AG04449 (cell line): ENCODE data around the gene RPL6.
A peak's percentile ranks its signal among the peaks of the same experiment; 100 is the strongest.
"Not testable (repeated sequence)": the region's sequence is repeated elsewhere in the genome, so short reads cannot be mapped to it uniquely, and the experiment has no call there.

ENCODE experiments used
- CTCF ChIA-PET: fragments of 350-600 bp; formaldehyde crosslinking; extraction: SDS; loops from one replicate; lab custom pipeline; 2021; ENCODE audit warnings: antibody characterized with exemption; lab: Yijun Ruan, JAX
- POLR2A ChIA-PET: fragments of 400-600, 350-600 bp; formaldehyde crosslinking; extraction: SDS; loops from one replicate; lab custom pipeline; 2020; ENCODE audit warnings: antibody characterized with exemption, inconsistent platforms; lab: Yijun Ruan, JAX
- DNase-seq: peaks from one replicate; pipeline ENCODE4 v3.0.0-alpha.2; 2010; ENCODE audit warnings: low read depth, low spot score
- H3K4me3 ChIP-seq: 2 replicates; pipeline ENCODE4 v1.5.1; 2011; ENCODE audit warnings: low read depth, mild to moderate bottlenecking, control low read depth, low read length
- TF ChIP-seq, protein P1 (sequence below): IDR thresholded peaks from one replicate; pipeline ENCODE4 v1.5.1; 2011; ENCODE audit warnings: mild to moderate bottlenecking, moderate library complexity, low read length, control low read depth, inconsistent platforms; ENCODE audit not compliant: insufficient read depth; ENCODE audit errors: missing control alignments

The RPL6 gene

DNA sequence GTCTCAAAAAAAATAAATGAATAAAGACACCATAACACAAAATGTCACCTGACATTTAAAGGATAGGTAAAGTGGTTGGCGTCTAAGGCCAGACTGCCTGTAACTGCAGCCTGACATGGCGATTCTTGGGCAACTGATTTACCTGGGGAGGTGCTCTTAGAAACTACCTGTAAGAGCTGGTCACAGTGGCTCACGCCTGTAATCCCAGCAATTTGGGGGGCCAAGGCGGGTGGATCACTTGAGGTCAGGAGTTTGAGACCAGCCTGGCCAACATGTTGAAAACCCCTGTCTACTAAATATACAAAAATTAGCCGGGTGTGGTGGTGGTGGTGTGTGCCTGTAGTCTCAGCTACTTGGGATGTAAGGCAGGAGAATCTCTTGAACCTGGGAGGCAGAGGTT, 8.4 kb downstream of the RPL6 start:
- ChIA-PET CTCF (interaction anchor here (2.1 kb wide), 1 partner anchor 203 kb away, joined by 6 read pairs; no protein-coding TSS in a partner anchor), POLR2A (no interaction called here)
- no peak for DNase-seq
- TF ChIP-seq, protein P1, sequence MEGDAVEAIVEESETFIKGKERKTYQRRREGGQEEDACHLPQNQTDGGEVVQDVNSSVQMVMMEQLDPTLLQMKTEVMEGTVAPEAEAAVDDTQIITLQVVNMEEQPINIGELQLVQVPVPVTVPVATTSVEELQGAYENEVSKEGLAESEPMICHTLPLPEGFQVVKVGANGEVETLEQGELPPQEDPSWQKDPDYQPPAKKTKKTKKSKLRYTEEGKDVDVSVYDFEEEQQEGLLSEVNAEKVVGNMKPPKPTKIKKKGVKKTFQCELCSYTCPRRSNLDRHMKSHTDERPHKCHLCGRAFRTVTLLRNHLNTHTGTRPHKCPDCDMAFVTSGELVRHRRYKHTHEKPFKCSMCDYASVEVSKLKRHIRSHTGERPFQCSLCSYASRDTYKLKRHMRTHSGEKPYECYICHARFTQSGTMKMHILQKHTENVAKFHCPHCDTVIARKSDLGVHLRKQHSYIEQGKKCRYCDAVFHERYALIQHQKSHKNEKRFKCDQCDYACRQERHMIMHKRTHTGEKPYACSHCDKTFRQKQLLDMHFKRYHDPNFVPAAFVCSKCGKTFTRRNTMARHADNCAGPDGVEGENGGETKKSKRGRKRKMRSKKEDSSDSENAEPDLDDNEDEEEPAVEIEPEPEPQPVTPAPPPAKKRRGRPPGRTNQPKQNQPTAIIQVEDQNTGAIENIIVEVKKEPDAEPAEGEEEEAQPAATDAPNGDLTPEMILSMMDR, result no peak
- no peak overlapping the region for H3K4me3 ChIP-seq

GRCh38 chr12:112393328-112393727, 16.1 kb downstream of the RPL6 start:
- CTCF ChIA-PET, result interaction anchor here (1.0 to 1.5 kb wide), 2 partner anchors 18 to 195 kb away, joined by 4 to 5 read pairs; no protein-coding TSS in a partner anchor
- TF ChIP-seq, protein P1, result no peak
- POLR2A ChIA-PET, result no interaction called here
- no peak overlapping the region for H3K4me3 ChIP-seq
- DNase-seq, result no peak

DNA sequence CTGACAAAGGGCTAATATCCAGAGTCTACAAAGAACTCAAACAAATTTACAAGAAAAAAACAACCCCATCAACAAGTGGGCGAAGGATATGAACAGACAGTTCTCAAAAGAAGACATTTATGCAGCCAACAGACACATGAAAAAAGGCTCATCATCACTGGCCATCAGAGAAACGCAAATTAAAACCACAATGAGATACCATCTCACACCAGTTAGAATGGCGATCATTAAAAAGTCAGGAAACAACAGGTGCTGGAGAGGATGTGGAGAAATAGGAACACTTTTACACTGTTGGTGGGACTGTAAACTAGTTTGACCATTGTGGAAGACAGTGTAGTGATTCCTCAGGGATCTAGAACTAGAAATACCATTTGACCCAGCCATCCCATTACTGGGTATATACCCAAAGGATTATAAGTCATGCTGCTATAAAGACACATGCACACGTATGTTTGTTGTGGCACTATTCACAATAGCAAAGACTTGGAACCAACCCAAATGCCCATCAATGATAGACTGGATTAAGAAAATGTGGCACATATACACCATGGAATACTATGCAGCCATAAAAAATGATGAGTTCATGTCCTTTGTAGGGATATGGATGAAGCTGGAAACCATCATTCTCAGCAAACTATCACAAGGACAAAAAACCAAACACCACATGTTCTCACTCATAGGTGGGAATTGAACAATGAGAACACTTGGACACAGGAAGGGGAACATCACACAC, 19.3 kb downstream of the RPL6 start:
- H3K4me3 ChIP-seq, DNase-seq, POLR2A ChIA-PET: not testable (repeated sequence)
- CTCF ChIA-PET, result interaction anchor here (7.6 kb wide), 1 partner anchor 194 kb away, joined by 207 read pairs; no protein-coding TSS in a partner anchor

- DNase-seq, result no peak
- TF ChIP-seq, protein P1, result no peak
- CTCF ChIA-PET, result interaction anchor here (1.0 to 7.6 kb wide), 2 partner anchors 193 to 444 kb away, joined by 3 to 207 read pairs; no protein-coding TSS in a partner anchor
- no peak overlapping the region for H3K4me3 ChIP-seq
- POLR2A ChIA-PET, result no interaction called here
These were observed 20.2 kb downstream of the RPL6 start for GRCh38 chr12:112389228-112389627.

GRCh38 chr12:112386726-112387125, 22.7 kb downstream of the RPL6 start:
- TF ChIP-seq, protein P1, result no peak
- POLR2A ChIA-PET, result interaction anchor here (0.7 to 1.3 kb wide), 2 partner anchors 18 to 189 kb away, joined by 5 to 6 read pairs; no protein-coding TSS in a partner anchor

GRCh38 chr12:112382866-112383265, 26.5 kb downstream of the RPL6 start:
- TF ChIP-seq, protein P1, result no peak
- no peak for DNase-seq
- POLR2A ChIA-PET, result no interaction called here
- peak overlapping the region; percentile 72; the same call in 1 of the 2 replicates for H3K4me3 ChIP-seq
- CTCF ChIA-PET, result interaction anchor here (7.6 kb wide), 1 partner anchor 187 kb away, joined by 207 read pairs; no protein-coding TSS in a partner anchor

More at GRCh38 chr12:112386726-112387125, 22.7 kb downstream of the RPL6 start:
- CTCF ChIA-PET, result interaction anchor here (0.6 to 7.6 kb wide), 45 partner anchors 8 to 560 kb away, joined by 3 to 207 read pairs (median 4); no protein-coding TSS in a partner anchor
- DNase-seq, result peak; percentile 37
- H3K4me3 ChIP-seq, result no peak overlapping the region
